MCF 10A (cell line): Measurements from ENCODE around the gene NTRK2. TPM values are rescaled to one million over a fixed set of nuclear protein-coding genes. Genes with fewer than 3 reads are reported as not detected.

Source experiments
- BruUV-seq: library from RNA; stranded (reverse); fragments of 400-500 nt; replicated peaks from 2 replicates; lab custom pipeline; 2021; lab: Mats Ljungman, UMichigan
- CTCF ChIA-PET: fragments of 300-600 bp; sonication (Branson Sonifier 250); formaldehyde crosslinking; extraction: SDS; loops from one replicate; lab custom pipeline; 2021; ENCODE audit warnings: antibody characterized with exemption, inconsistent platforms; lab: Yijun Ruan, JAX
- POLR2A ChIA-PET: fragments of 300-600, 350-650 bp; sonication (Branson Sonifier 250); formaldehyde crosslinking; extraction: SDS; loops from one replicate; lab custom pipeline; 2020; ENCODE audit warnings: antibody characterized with exemption, inconsistent platforms; lab: Yijun Ruan, JAX
- DNase-seq: peaks from one replicate; pipeline ENCODE4 v3.0.0-alpha.2; 2018; ENCODE audit not compliant: unreplicated experiment
- H3K27ac Mint-ChIP-seq: one replicate; pipeline ENCODE4 v1.8.0; 2022; ENCODE audit warnings: mild to moderate bottlenecking, low read depth, mixed read lengths; ENCODE audit not compliant: unreplicated experiment
- H3K27me3 Mint-ChIP-seq: one replicate; pipeline ENCODE4 v1.8.0; 2022; ENCODE audit warnings: mixed read lengths; ENCODE audit not compliant: insufficient read depth, unreplicated experiment
- H3K36me3 Mint-ChIP-seq: one replicate; pipeline ENCODE4 v1.8.0; 2022; ENCODE audit warnings: mild to moderate bottlenecking, moderate library complexity, mixed read lengths; ENCODE audit not compliant: insufficient read depth, unreplicated experiment
- H3K4me1 Mint-ChIP-seq: one replicate; pipeline ENCODE4 v1.8.0; 2022; ENCODE audit warnings: mixed read lengths; ENCODE audit not compliant: insufficient read depth, unreplicated experiment
- H3K4me3 Mint-ChIP-seq: one replicate; pipeline ENCODE4 v1.8.0; 2022; ENCODE audit warnings: mild to moderate bottlenecking, moderate library complexity, mixed read lengths; ENCODE audit not compliant: unreplicated experiment
- H3K9me3 Mint-ChIP-seq: one replicate; pipeline ENCODE4 v1.8.0; 2022; ENCODE audit warnings: mixed read lengths; ENCODE audit not compliant: unreplicated experiment
- CTCF ChIP-seq: fragments of 200-600 bp; IDR thresholded peaks from one replicate; pipeline ENCODE4 v1.8.0; 2022; ENCODE audit warnings: antibody characterized with exemption, mild to moderate bottlenecking; ENCODE audit not compliant: unreplicated experiment
- intact Hi-C: fragments of 100-400 bp; cut with micrococcal nuclease; formaldehyde crosslinking; loops from 2 replicates; pipeline ENCODE4 v1.14.1; 2022
- total RNA-seq: library from RNA; stranded (reverse); gene quantifications from 2 replicates; pipeline ENCODE4 v1.2.3, GENCODE V29; 2022

Gene NTRK2
- total RNA-seq, 1 experiment from 2014 or later, result not detected

- H3K27me3 Mint-ChIP-seq, result no peaks in the 10 kb centered on the region
- no peaks in the 10 kb centered on the region for H3K36me3 Mint-ChIP-seq
- H3K9me3 Mint-ChIP-seq, result no peaks in the 10 kb centered on the region
- peaks cover 7% of the 10 kb centered on the region for H3K4me1 Mint-ChIP-seq
- H3K27ac Mint-ChIP-seq, result no peak overlapping the region
- POLR2A ChIA-PET, result no interaction called here
- BruUV-seq, result no TSS peak
- CTCF ChIA-PET, result interaction anchor here (0.6 to 4.7 kb wide), 19 partner anchors 9 to 558 kb away, joined by 3 to 36 read pairs (median 4); no protein-coding TSS in a partner anchor
- no peak for TF ChIP-seq CTCF
- intact Hi-C loops, result loop anchor here (10.0 kb wide), 1 partner anchor 820 kb away; no protein-coding TSS in a partner anchor
- DNase-seq, result no peak
- no peak overlapping the region for H3K4me3 Mint-ChIP-seq
Observed at GRCh38 chr9:84955155-84955554, 285.6 kb downstream of the NTRK2 start.

GRCh38 chr9:84955971-84956370 lies 286.4 kb downstream of the NTRK2 start:
- intact Hi-C loops, result loop anchor here (10.0 kb wide), 1 partner anchor 819 kb away; no protein-coding TSS in a partner anchor
- no peaks in the 10 kb centered on the region for H3K9me3 Mint-ChIP-seq
- ChIA-PET CTCF (interaction anchor here (0.6 to 4.7 kb wide), 6 partner anchors 15 to 258 kb away, joined by 3 to 36 read pairs (median 4); no protein-coding TSS in a partner anchor), POLR2A (no interaction called here)
- peaks cover 7% of the 10 kb centered on the region for H3K4me1 Mint-ChIP-seq
- BruUV-seq, result no TSS peak
- H3K27ac Mint-ChIP-seq, result no peak overlapping the region
- no peaks in the 10 kb centered on the region for H3K27me3 Mint-ChIP-seq
- DNase-seq, result no peak
- no peak for TF ChIP-seq CTCF
- no peak overlapping the region for H3K4me3 Mint-ChIP-seq
- no peaks in the 10 kb centered on the region for H3K36me3 Mint-ChIP-seq

GRCh38 chr9:84959339-84959738 lies 289.8 kb downstream of the NTRK2 start:
- intact Hi-C loops, result loop anchor here (10.0 kb wide), 1 partner anchor 815 kb away; no protein-coding TSS in a partner anchor

More at GRCh38 chr9:84959339-84959738, 289.8 kb downstream of the NTRK2 start:
- no peak overlapping the region for H3K4me3 Mint-ChIP-seq
- H3K27ac Mint-ChIP-seq, result no peak overlapping the region
- ChIA-PET CTCF (interaction anchor here (0.8 to 1.6 kb wide), 2 partner anchors 241 to 261 kb away, joined by 4 to 11 read pairs; no protein-coding TSS in a partner anchor), POLR2A (no interaction called here)
- H3K9me3 Mint-ChIP-seq, result no peaks in the 10 kb centered on the region
- no TSS peak for BruUV-seq
- H3K27me3 Mint-ChIP-seq, result no peaks in the 10 kb centered on the region
- no peaks in the 10 kb centered on the region for H3K36me3 Mint-ChIP-seq
- no peak for TF ChIP-seq CTCF
- peaks cover under 1% of the 10 kb centered on the region for H3K4me1 Mint-ChIP-seq
- DNase-seq, result no peak
